Right renal cortex interstitium (tissue), 3 donors: ENCODE results near the gene PSMD13. TPM values are rescaled to one million over a fixed set of nuclear protein-coding genes. Genes with fewer than 3 reads are reported as not detected.

ENCODE experiments used
- DNase-seq, 3 donors: peaks; one replicate each; pipeline ENCODE4 v3.0.0-alpha.2; 2013; ENCODE audit warnings: low read depth in 3 of 3, low spot score in 2 of 3
- polyA plus RNA-seq, 3 donors: library from polyadenylated mRNA; unstranded; fragments of 120-200 nt; gene quantifications; one replicate each; pipeline ENCODE4 v1.2.1, GENCODE V29; 2013; ENCODE audit not compliant: insufficient read length in 3 of 3

The PSMD13 gene
- polyA plus RNA-seq, 3 donors = 129 to 144 (median 132) TPM

- no peak for DNase-seq
Measured at GRCh38 chr11:203945-204586, 32.7 kb upstream of the PSMD13 start.

GRCh38 chr11:204587-205109 is 32.1 kb upstream of the PSMD13 start:
- DNase-seq = no peak

GRCh38 chr11:205221-206001 is 31.4 kb upstream of the PSMD13 start:
- DNase-seq = no peak

- no peak for DNase-seq
Measured at GRCh38 chr11:206002-206384, 30.8 kb upstream of the PSMD13 start.

GRCh38 chr11:206526-207207 is 30.1 kb upstream of the PSMD13 start:
- DNase-seq = no peak

- peak; percentile 83 to 90 (median 89) for DNase-seq
Measured at GRCh38 chr11:207208-207862, 29.4 kb upstream of the PSMD13 start, which contains the start of the genes BET1L and RIC8A. Gene BET1L, minus strand, starts transcription at chr11:207399. Its CDS starts 78 bp downstream, at chr11:207321. Gene RIC8A, plus strand, starts transcription at chr11:207708. Its CDS starts 1,147 bp downstream, at chr11:208855.

GRCh38 chr11:207863-208180 is 29.0 kb upstream of the PSMD13 start:
- DNase-seq = peak in 1 of 3 donors; percentile 20

- DNase-seq = peak; percentile 40 to 72 (median 65)
Measured at GRCh38 chr11:208181-208916, 28.4 kb upstream of the PSMD13 start.

- DNase-seq = no peak
Measured at GRCh38 chr11:208917-209260, 27.9 kb upstream of the PSMD13 start.

GRCh38 chr11:209275-210121 is 27.3 kb upstream of the PSMD13 start:
- no peak for DNase-seq

GRCh38 chr11:210122-210802 is 26.5 kb upstream of the PSMD13 start:
- DNase-seq = no peak

GRCh38 chr11:210803-211180 is 26.0 kb upstream of the PSMD13 start:
- no peak for DNase-seq

GRCh38 chr11:211295-211694 is 25.5 kb upstream of the PSMD13 start:
- no peak for DNase-seq

- no peak for DNase-seq
Measured at GRCh38 chr11:211741-212140, 25.0 kb upstream of the PSMD13 start.

GRCh38 chr11:212150-213100 is 24.4 kb upstream of the PSMD13 start:
- DNase-seq = no peak

- no peak for DNase-seq
Measured at GRCh38 chr11:213111-213510, 23.7 kb upstream of the PSMD13 start.

GRCh38 chr11:214083-214482 is 22.7 kb upstream of the PSMD13 start:
- no peak for DNase-seq

GRCh38 chr11:215581-216037 is 21.2 kb upstream of the PSMD13 start:
- DNase-seq = no peak
